SK-N-MC (cell line): ENCODE data around the gene AFTPH.

Source experiments
- DNase-seq: peaks from one replicate; pipeline ENCODE4 v3.0.0-alpha.2; 2011; ENCODE audit warnings: low read depth, low spot score
- H3K27ac ChIP-seq: fragments of 200-600 bp; sonication (generic); 2 replicates; pipeline ENCODE4 v1.5.1; 2016; ENCODE audit warnings: mixed run types
- H3K36me3 ChIP-seq: fragments of 200-600 bp; sonication (generic); 2 replicates; pipeline ENCODE4 v1.6.1; 2017; ENCODE audit warnings: antibody characterized with exemption, low read length, mixed read lengths; ENCODE audit not compliant: insufficient read depth
- H3K4me3 ChIP-seq: fragments of 200-600 bp; sonication (generic); 2 replicates; pipeline ENCODE4 v1.5.1; 2016
- H3K9ac ChIP-seq: fragments of 200-600 bp; sonication (generic); 2 replicates; pipeline ENCODE4 v1.8.0; 2017; ENCODE audit warnings: mixed run types, mixed read lengths; ENCODE audit not compliant: insufficient read length
- H3K9me3 ChIP-seq: fragments of 200-600 bp; sonication (generic); 2 replicates; pipeline ENCODE4 v1.6.1; 2017; ENCODE audit warnings: low read depth, mild to moderate bottlenecking, antibody characterized with exemption, low read length, moderate library complexity, mixed read lengths
- EZH2 ChIP-seq: fragments of 200-600 bp; sonication (generic); IDR thresholded peaks from one replicate; pipeline ENCODE4 v1.6.1; 2017; ENCODE audit warnings: antibody characterized with exemption
- FOXP2 ChIP-seq: optimal IDR thresholded peaks from 2 replicates; pipeline ENCODE3; 2011; ENCODE audit warnings: mild to moderate bottlenecking, moderate library complexity; ENCODE audit not compliant: insufficient read depth; ENCODE audit errors: extremely low read length, control extremely low read depth
- POLR2AphosphoS5 ChIP-seq: IDR thresholded peaks from 2 replicates; pipeline ENCODE4 v1.6.1; 2012; ENCODE audit warnings: mild to moderate bottlenecking, low read depth, low read length, borderline replicate concordance

AFTPH gene

DNA sequence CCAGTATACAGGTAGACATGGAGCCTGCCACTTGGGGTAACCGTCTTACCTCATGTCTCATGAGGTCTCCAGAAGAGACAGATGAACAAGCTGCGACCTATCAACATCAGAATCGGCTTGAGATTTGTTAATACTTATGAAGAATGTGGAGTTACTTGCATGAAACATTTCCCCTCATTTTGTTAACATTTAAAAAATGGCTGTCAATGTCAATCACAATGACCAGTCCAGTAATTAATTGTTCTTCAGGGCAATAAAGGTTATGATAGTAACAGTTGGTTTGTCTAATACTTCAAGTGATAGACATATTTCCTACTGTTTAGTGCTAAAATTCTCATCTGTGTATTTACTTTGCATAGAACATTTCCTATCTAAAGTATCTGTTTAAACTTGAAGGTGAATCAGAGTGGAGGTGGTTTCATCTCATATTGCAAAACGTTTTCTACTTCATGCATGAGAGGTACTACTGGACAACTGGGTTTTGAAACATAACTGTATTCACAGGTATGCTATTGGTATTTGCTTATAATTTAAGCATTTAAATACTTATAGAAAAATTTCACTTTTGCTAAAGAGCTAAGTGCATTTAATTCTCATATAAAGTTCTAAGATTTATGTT is 114.5 kb downstream of the AFTPH start:
- Histone ChIP-seq H3K9ac (peak overlapping the region; percentile 16), H3K27ac (peak overlapping the region; percentile 54; the same call in 1 of the 2 replicates)

DNA sequence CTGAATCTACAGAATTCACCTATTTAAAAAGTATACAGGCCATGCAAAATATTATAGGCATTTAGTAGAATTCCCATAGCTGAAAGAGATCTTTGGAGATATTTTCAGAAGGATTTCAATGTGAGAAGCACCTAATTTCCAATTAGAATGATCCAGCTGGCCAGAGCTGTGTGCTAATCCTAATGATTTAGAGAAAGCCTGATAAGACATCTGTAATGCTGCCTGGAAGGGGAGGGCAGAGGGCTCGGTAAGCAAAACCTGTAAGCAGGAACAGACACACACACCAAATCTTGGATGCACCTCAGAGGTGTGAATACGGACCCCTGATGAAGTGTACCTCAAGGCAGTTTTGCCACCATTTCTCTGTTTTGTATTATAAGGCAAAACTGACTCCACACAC is 115.6 kb downstream of the AFTPH start:
- Histone ChIP-seq H3K36me3 (peaks cover 10% of the 10 kb centered on the region), H3K9ac (peak overlapping the region; percentile 47), H3K27ac (peak overlapping the region; percentile 54), H3K9me3 (no peaks in the 10 kb centered on the region), H3K4me3 (0 out of 2 replicates have a peak overlapping the region, but pooled peaks have one; percentile 13)
- TF ChIP-seq FOXP2: no peak
- no peak for TF ChIP-seq POLR2AphosphoS5
- no peak for TF ChIP-seq EZH2
- no peak for DNase-seq

More for the DNA sequence above, 114.5 kb downstream of the AFTPH start:
- no peaks in the 10 kb centered on the region for H3K9me3 ChIP-seq
- no peak for TF ChIP-seq EZH2
- no peak for TF ChIP-seq FOXP2
- no peak for TF ChIP-seq POLR2AphosphoS5
- H3K4me3 ChIP-seq: no peak overlapping the region
- peaks cover 13% of the 10 kb centered on the region for H3K36me3 ChIP-seq
- DNase-seq: no peak

DNA sequence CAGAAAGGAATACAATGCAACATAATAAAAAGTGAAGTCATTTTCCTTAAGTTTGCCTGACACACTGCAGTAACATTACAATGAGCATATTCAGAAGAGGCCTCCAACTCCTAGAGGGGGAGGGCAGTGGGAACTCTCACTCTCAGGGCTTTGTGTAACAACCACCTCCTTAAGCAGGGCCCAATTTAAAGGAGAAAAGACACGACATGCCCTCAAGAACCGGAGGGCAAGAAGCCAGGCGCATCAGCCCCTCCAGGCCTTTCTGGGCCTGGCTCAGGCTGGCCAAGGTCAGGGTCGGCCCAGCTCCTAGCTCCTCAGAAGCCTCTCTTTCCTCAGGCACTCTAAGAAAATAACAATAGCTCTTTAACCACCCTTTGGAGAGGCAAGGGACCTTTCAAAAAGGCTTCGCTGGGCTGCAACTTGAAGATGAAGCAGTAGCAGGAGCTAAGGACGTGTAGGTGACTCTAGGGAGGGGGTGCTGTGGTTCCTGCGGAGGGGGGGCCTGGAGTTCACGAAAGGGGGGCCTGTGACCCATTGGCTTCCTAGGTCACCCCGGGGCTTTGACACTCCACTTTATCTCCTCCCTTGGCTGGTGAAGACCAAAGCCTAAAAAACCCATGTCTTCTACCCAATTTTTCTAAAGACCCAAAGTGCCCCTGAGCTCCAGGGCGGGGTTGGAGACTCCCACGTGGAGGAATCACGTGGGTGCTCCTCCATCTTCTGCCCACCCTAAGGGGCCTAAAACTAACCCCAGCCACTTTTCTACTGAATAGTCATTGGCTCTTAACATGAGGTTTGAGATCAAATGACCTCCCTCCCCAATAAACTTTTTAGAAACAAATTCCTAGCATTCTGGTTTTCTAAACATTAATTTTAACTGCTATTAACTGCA is 116.3 kb downstream of the AFTPH start:
- DNase-seq: no peak
- Histone ChIP-seq H3K9me3 (no peaks in the 10 kb centered on the region), H3K36me3 (peaks cover 10% of the 10 kb centered on the region; the same call in 1 of the 2 replicates), H3K27ac (peak overlapping the region; percentile 71), H3K4me3 (peak overlapping the region; percentile 13; the same call in 1 of the 2 replicates), H3K9ac (peak overlapping the region; percentile 47)
- no peak for TF ChIP-seq POLR2AphosphoS5
- no peak for TF ChIP-seq EZH2
- TF ChIP-seq FOXP2: no peak

DNA sequence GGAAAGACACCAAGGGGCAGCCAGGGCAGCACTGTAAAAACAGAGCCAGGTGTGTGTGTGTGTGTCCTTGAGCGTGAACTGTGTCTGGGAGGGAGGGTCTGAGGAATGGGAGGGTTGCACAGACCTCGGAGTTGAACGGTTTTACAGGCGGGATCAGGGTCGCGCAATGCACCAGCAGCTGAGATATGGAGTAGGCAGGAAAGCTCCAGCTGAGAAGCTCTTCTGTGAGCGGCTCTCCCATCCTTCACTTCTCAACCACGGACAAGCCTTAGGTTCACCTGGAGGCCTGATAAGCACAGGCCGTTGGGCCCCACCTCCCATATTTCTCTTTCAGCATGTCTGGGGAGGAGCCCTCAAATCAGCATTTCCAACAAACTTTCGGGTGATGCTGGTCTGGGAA is 117.5 kb downstream of the AFTPH start:
- no peak overlapping the region for H3K27ac ChIP-seq

More for the DNA sequence above, 117.5 kb downstream of the AFTPH start:
- DNase-seq: no peak
- Histone ChIP-seq H3K4me3 (no peak overlapping the region), H3K9me3 (no peaks in the 10 kb centered on the region), H3K9ac (no peak overlapping the region), H3K36me3 (no peaks in the 10 kb centered on the region)
- no peak for TF ChIP-seq POLR2AphosphoS5
- no peak for TF ChIP-seq FOXP2
- no peak for TF ChIP-seq EZH2
